Measurements from ENCODE around the gene ELFN1. TPM values are rescaled to one million over a fixed set of nuclear protein-coding genes. Genes with fewer than 3 reads are reported as not detected.
A peak's percentile ranks its signal among the peaks of the same experiment; 100 is the strongest.

Gene ELFN1
- total and polyA plus RNA-seq, 5 donors from 2014 or later = not detected

DNA sequence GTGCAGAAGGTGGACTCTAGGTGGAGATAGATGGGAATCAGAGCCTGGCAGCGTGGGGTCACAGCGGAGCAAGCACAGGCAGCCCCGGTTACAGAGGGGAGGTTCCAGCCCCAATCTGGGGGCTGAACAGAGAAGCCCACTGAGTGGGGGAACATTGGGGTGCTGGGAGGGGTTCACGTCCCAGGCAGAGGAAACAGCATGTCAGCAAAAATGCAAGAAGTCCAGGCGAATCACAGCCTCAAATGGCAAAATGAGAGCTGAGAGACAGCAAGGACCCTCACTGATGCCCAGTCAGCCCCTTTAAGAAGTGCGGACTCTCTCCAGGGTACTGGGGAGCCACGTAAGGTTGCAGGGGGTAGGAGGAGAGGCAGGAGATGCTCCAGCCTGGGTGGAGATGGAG, 62.0 kb downstream of the ELFN1 start:
- peak overlapping the region in 1 of 3 donors; percentile 65 for H3K27ac Mint-ChIP-seq
- no peak for DNase-seq

GRCh38 chr7:1732645-1733044, 62.6 kb downstream of the ELFN1 start:
- H3K27me3 Mint-ChIP-seq = peaks cover 10% of the 10 kb centered on the region
- Histone ChIP-seq H3K36me3 (ENCODE audit: control insufficient read depth, insufficient read depth, low read length) (no peaks in the 10 kb centered on the region), H3K27me3 (ENCODE audit: control insufficient read depth, insufficient read depth, low read length) (no peaks in the 10 kb centered on the region), H3K27ac (ENCODE audit: insufficient read depth, low read length, poor library complexity, severe bottlenecking) (no peak overlapping the region), H3K4me3 (ENCODE audit: low read depth, low read length) (no peak overlapping the region), H3K9me3 (ENCODE audit: control insufficient read depth in 2 of 2, low read length in 2 of 2) (peaks cover 0 to 4% of the 10 kb centered on the region in 2 experiments), H3K4me1 (ENCODE audit: control insufficient read depth, insufficient read depth, low read length, poor library complexity, severe bottlenecking) (peaks cover 10% of the 10 kb centered on the region)
- DNase-seq = no peak
- H3K27ac Mint-ChIP-seq = peak overlapping the region in 1 of 3 donors; percentile 65
- peaks cover 0 to 14% (median 4%) of the 10 kb centered on the region in 4 donors for H3K4me1 Mint-ChIP-seq
- H3K36me3 Mint-ChIP-seq = no peaks in the 10 kb centered on the region
- no peaks in the 10 kb centered on the region for H3K9me3 Mint-ChIP-seq
- H3K4me3 Mint-ChIP-seq = no peak overlapping the region
- ATAC-seq (ENCODE audit: low read depth in 2 of 2) = no peak

More for the DNA sequence above, 62.0 kb downstream of the ELFN1 start:
- Histone ChIP-seq H3K36me3 (ENCODE audit: control insufficient read depth, insufficient read depth, low read length) (no peaks in the 10 kb centered on the region), H3K27me3 (ENCODE audit: control insufficient read depth, insufficient read depth, low read length) (no peaks in the 10 kb centered on the region), H3K27ac (ENCODE audit: insufficient read depth, low read length, poor library complexity, severe bottlenecking) (no peak overlapping the region), H3K9me3 (ENCODE audit: control insufficient read depth in 2 of 2, low read length in 2 of 2) (peaks cover 0 to 4% of the 10 kb centered on the region in 2 experiments), H3K4me1 (ENCODE audit: control insufficient read depth, insufficient read depth, low read length, poor library complexity, severe bottlenecking) (peaks cover 10% of the 10 kb centered on the region), H3K4me3 (ENCODE audit: low read depth, low read length) (no peak overlapping the region)
- peaks cover 0 to 2% (median 0%) of the 10 kb centered on the region in 7 donors for H3K9me3 Mint-ChIP-seq
- no peak for ATAC-seq (ENCODE audit: low read depth in 2 of 2)
- no peaks in the 10 kb centered on the region for H3K36me3 Mint-ChIP-seq
- H3K4me3 Mint-ChIP-seq = no peak overlapping the region
- peaks cover 0 to 14% (median 4%) of the 10 kb centered on the region in 4 donors for H3K4me1 Mint-ChIP-seq
- H3K27me3 Mint-ChIP-seq = peaks cover 10% of the 10 kb centered on the region

DNA sequence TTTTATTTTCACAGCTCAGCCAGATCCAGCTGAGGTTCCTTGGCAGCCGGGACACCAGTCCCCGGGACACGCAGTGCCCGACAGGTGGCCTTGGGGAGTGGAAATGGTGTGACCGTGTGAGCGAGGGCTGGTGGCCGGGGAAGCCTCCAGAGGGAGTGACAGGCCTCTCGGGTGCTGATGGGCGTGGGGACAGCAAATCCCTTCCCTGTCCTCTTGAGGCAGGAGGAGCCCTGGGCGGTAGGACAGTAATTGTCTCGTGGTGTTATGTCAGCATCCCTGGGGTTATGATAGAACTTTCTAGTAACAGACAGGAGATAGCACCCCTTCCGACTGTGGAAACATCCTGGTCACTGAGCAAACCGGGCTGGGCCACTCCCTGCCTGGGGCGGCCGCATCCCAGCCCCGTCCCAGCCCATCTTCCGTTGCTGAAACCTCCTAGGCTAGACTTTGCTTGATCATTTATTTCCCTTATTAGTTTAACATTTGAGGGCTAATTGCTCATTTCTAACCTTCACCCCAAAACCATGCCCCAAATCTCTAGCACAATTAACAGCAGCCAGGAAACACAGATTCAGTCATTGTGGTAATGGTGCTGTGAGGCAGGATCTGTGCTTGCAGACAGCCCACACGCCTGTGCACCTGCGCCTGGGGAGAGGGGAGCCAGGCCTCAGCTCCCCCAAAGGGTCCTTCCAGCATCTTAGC, 63.3 kb downstream of the ELFN1 start:
- Histone ChIP-seq H3K27me3 (ENCODE audit: control insufficient read depth, insufficient read depth, low read length) (no peaks in the 10 kb centered on the region), H3K4me1 (ENCODE audit: control insufficient read depth, insufficient read depth, low read length, poor library complexity, severe bottlenecking) (peaks cover 10% of the 10 kb centered on the region), H3K27ac (ENCODE audit: insufficient read depth, low read length, poor library complexity, severe bottlenecking) (no peak overlapping the region), H3K4me3 (ENCODE audit: low read depth, low read length) (no peak overlapping the region), H3K36me3 (ENCODE audit: control insufficient read depth, insufficient read depth, low read length) (no peaks in the 10 kb centered on the region), H3K9me3 (ENCODE audit: control insufficient read depth in 2 of 2, low read length in 2 of 2) (peaks cover 0 to 4% of the 10 kb centered on the region in 2 experiments)
- Mint-ChIP-seq H3K27ac (no peak overlapping the region), H3K36me3 (no peaks in the 10 kb centered on the region), H3K9me3 (no peaks in the 10 kb centered on the region), H3K4me3 (no peak overlapping the region), H3K27me3 (peaks cover 7% of the 10 kb centered on the region), H3K4me1 (peaks cover 0 to 14% (median 6%) of the 10 kb centered on the region in 4 donors)
- DNase-seq = no peak
- ATAC-seq (ENCODE audit: low read depth in 2 of 2) = peak in 1 of 2 donors; percentile 57

DNA sequence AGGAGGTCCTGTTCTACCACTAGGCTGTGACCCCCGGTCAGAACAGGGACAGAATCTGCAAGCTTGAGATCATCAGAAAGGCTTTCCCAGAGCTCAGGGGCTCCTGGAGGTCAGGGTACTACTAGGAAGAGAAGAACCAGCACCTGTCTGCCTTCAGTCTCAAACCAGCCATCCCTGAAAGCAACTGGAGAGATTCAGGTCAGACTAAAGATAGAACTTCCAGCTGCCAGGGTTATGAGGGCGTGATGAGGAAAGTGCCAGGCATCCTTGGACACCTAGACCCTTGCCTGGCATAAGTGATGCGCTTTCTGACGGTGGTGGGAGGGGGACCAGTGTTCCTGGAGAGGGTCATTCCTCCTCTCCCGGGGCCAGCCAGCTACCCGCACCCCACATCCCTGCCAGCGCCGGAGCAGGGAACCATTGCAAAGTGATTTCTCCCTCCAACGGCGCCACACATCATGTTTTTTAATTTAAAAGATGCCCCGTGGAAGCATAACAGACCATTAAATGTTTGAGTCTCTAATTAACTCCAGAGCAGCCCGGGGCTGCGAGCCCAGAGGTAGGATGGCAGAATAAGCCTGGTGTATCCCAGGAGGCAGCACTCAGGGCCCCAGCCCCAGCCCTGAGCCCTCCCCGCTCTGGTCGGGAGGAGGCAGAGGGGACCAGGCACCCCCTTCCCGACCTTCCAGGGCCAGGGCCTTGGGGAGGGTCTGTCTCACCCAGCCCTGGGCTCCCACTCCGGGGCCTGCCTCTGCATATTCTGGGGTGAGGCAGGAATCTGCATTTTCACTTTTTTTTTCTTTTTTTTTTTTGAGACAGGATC, 64.0 kb downstream of the ELFN1 start:
- DNase-seq = no peak
- Mint-ChIP-seq H3K4me3 (no peak overlapping the region), H3K4me1 (peaks cover 0 to 21% (median 10%) of the 10 kb centered on the region in 4 donors), H3K27me3 (peaks cover 5% of the 10 kb centered on the region), H3K27ac (no peak overlapping the region), H3K36me3 (no peaks in the 10 kb centered on the region), H3K9me3 (no peaks in the 10 kb centered on the region)
- no peaks in the 10 kb centered on the region for H3K27me3 ChIP-seq (ENCODE audit: control insufficient read depth, insufficient read depth, low read length)
- H3K27ac ChIP-seq (ENCODE audit: insufficient read depth, low read length, poor library complexity, severe bottlenecking) = no peak overlapping the region
- ATAC-seq (ENCODE audit: low read depth in 2 of 2) = no peak
- no peak overlapping the region for H3K4me3 ChIP-seq (ENCODE audit: low read depth, low read length)
- peaks cover 0 to under 1% of the 10 kb centered on the region in 2 experiments for H3K9me3 ChIP-seq (ENCODE audit: control insufficient read depth in 2 of 2, low read length in 2 of 2)
- peaks cover 10% of the 10 kb centered on the region for H3K4me1 ChIP-seq (ENCODE audit: control insufficient read depth, insufficient read depth, low read length, poor library complexity, severe bottlenecking)
- no peaks in the 10 kb centered on the region for H3K36me3 ChIP-seq (ENCODE audit: control insufficient read depth, insufficient read depth, low read length)

DNA sequence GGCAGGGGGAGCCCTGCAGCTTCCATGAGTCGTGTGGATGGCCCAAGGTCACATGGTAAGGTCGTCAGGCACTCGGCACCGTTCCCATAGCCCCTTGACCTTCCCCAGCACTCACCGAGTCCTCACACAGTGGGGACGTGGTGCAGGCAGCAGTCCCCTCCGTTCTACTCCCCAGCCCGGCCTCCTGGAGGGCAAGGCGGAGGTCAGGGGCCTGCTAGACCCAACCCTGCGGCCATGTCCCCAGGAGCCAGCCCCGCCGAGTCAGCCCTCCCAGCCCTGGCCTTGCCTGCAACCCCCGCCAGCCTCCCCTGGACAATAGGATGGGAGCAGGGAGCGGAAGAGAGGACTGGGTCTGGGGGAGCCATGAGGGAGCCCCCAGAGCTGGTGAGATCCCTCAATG, 65.2 kb downstream of the ELFN1 start:
- peaks cover 5% of the 10 kb centered on the region for H3K27me3 Mint-ChIP-seq
- Histone ChIP-seq H3K36me3 (ENCODE audit: control insufficient read depth, insufficient read depth, low read length) (no peaks in the 10 kb centered on the region), H3K9me3 (ENCODE audit: control insufficient read depth in 2 of 2, low read length in 2 of 2) (no peaks in the 10 kb centered on the region), H3K27me3 (ENCODE audit: control insufficient read depth, insufficient read depth, low read length) (no peaks in the 10 kb centered on the region), H3K4me1 (ENCODE audit: control insufficient read depth, insufficient read depth, low read length, poor library complexity, severe bottlenecking) (peaks cover 10% of the 10 kb centered on the region), H3K4me3 (ENCODE audit: low read depth, low read length) (no peak overlapping the region), H3K27ac (ENCODE audit: insufficient read depth, low read length, poor library complexity, severe bottlenecking) (no peak overlapping the region)
- H3K9me3 Mint-ChIP-seq = no peaks in the 10 kb centered on the region
- DNase-seq (no peak), ATAC-seq (ENCODE audit: low read depth in 2 of 2) (no peak)
- no peaks in the 10 kb centered on the region for H3K36me3 Mint-ChIP-seq
- peaks cover 0 to 23% (median 12%) of the 10 kb centered on the region in 4 donors for H3K4me1 Mint-ChIP-seq
- no peak overlapping the region for H3K27ac Mint-ChIP-seq
- no peak overlapping the region for H3K4me3 Mint-ChIP-seq

- no peak overlapping the region for H3K27ac ChIP-seq (ENCODE audit: insufficient read depth, low read length, poor library complexity, severe bottlenecking)
- H3K27me3 Mint-ChIP-seq = peaks cover 5% of the 10 kb centered on the region
- ATAC-seq (ENCODE audit: low read depth in 2 of 2) = no peak
- no peaks in the 10 kb centered on the region for H3K36me3 Mint-ChIP-seq
- H3K9me3 Mint-ChIP-seq = no peaks in the 10 kb centered on the region
- H3K27me3 ChIP-seq (ENCODE audit: control insufficient read depth, insufficient read depth, low read length) = no peaks in the 10 kb centered on the region
- no peaks in the 10 kb centered on the region for H3K9me3 ChIP-seq (ENCODE audit: control insufficient read depth in 2 of 2, low read length in 2 of 2)
- peak overlapping the region in 1 of 3 donors; percentile 20 for H3K27ac Mint-ChIP-seq
- H3K4me3 ChIP-seq (ENCODE audit: low read depth, low read length) = no peak overlapping the region
- no peak for DNase-seq
- H3K36me3 ChIP-seq (ENCODE audit: control insufficient read depth, insufficient read depth, low read length) = no peaks in the 10 kb centered on the region
- peaks cover 0 to 22% (median 12%) of the 10 kb centered on the region in 4 donors for H3K4me1 Mint-ChIP-seq
- H3K4me3 Mint-ChIP-seq = no peak overlapping the region
- H3K4me1 ChIP-seq (ENCODE audit: control insufficient read depth, insufficient read depth, low read length, poor library complexity, severe bottlenecking) = peaks cover 10% of the 10 kb centered on the region
Observed at GRCh38 chr7:1735806-1736483, 65.9 kb downstream of the ELFN1 start.

- no peak for ATAC-seq (ENCODE audit: low read depth in 2 of 2)
- H3K4me1 ChIP-seq (ENCODE audit: control insufficient read depth, insufficient read depth, low read length, poor library complexity, severe bottlenecking) = peaks cover 15% of the 10 kb centered on the region
- Mint-ChIP-seq H3K27me3 (peaks cover 5% of the 10 kb centered on the region), H3K9me3 (no peaks in the 10 kb centered on the region), H3K4me1 (peaks cover 0 to 24% (median 10%) of the 10 kb centered on the region in 4 donors), H3K4me3 (no peak overlapping the region), H3K27ac (no peak overlapping the region), H3K36me3 (no peaks in the 10 kb centered on the region)
- H3K27ac ChIP-seq (ENCODE audit: insufficient read depth, low read length, poor library complexity, severe bottlenecking) = no peak overlapping the region
- no peak overlapping the region for H3K4me3 ChIP-seq (ENCODE audit: low read depth, low read length)
- H3K36me3 ChIP-seq (ENCODE audit: control insufficient read depth, insufficient read depth, low read length) = no peaks in the 10 kb centered on the region
- H3K27me3 ChIP-seq (ENCODE audit: control insufficient read depth, insufficient read depth, low read length) = no peaks in the 10 kb centered on the region
- DNase-seq = no peak
- no peaks in the 10 kb centered on the region for H3K9me3 ChIP-seq (ENCODE audit: control insufficient read depth in 2 of 2, low read length in 2 of 2)
Observed at GRCh38 chr7:1736484-1736817, 66.4 kb downstream of the ELFN1 start.
